HepG2 (cell line): Measurements from ENCODE around the gene NGF. TPM values are rescaled to one million over a fixed set of nuclear protein-coding genes. Genes with fewer than 3 reads are reported as not detected.

Experiments used
- ATAC-seq: fragments of 200-7000 bp; cut with Tn5 transposase; 3 replicates; pipeline ENCODE4 v1.9.1; 2020; ENCODE audit warnings: mild to moderate bottlenecking, moderate library complexity
- BruUV-seq: library from RNA; stranded (reverse); fragments of 400-500 nt; replicated peaks from 2 replicates; lab custom pipeline; 2021; lab: Mats Ljungman, UMichigan
- CTCF ChIA-PET: fragments of 300-600 bp; formaldehyde crosslinking; extraction: SDS; loops from one replicate; lab custom pipeline; 2021; ENCODE audit warnings: low total read pairs, inconsistent platforms, low intra/inter-chr PET ratio; lab: Yijun Ruan, JAX
- POLR2A ChIA-PET: fragments of 350-600 bp; sonication (Branson Sonifier 250); formaldehyde crosslinking; loops from one replicate; lab custom pipeline; 2020; ENCODE audit warnings: antibody characterized with exemption, inconsistent platforms; lab: Yijun Ruan, JAX
- DNase-seq: peaks from one replicate; pipeline ENCODE4 v3.0.0-alpha.2; 2015; ENCODE audit warnings: low spot score
- FAIRE-seq: peaks from 3 replicates; lab custom pipeline; 2011; peaks lifted over from hg19 to GRCh38; lab: Jason Lieb, UNC
- H2AFZ ChIP-seq: one replicate; pipeline ENCODE4 v1.6.1; 2011; ENCODE audit warnings: low read length, inconsistent platforms
- H3K27ac ChIP-seq: fragments of 300-600 bp; 3 replicates; pipeline ENCODE4 v1.8.0; 2011; ENCODE audit warnings: mixed run types, mild to moderate bottlenecking, mixed read lengths, low read length, inconsistent platforms; ENCODE audit not compliant: insufficient read depth; ENCODE audit errors: extremely low read length
- H3K27me3 ChIP-seq, 2 experiments: fragments of 200-600 bp in 1 of 2; 2 replicates in 1 of 2; 3 replicates in 1 of 2; pipeline versions ENCODE4 v1.6.0 to v1.8.0; 2011; ENCODE audit warnings: low read length in 2 of 2, mild to moderate bottlenecking in 2 of 2, moderate library complexity in 2 of 2, inconsistent platforms in 1 of 2; ENCODE audit not compliant: insufficient read depth in 2 of 2, control insufficient read depth in 1 of 2
- H3K36me3 ChIP-seq, 2 experiments: fragments of 200-600 bp in 1 of 2; replicated peaks in 1 of 2; 2 replicates in 1 of 2; 3 replicates in 1 of 2; pipeline versions ENCODE4 v1.5.1 to v1.8.0; 2011; ENCODE audit warnings: low read length in 2 of 2, inconsistent platforms in 1 of 2; ENCODE audit not compliant: insufficient read depth in 2 of 2, control insufficient read depth in 1 of 2
- H3K4me1 ChIP-seq: 2 replicates; pipeline ENCODE4 v1.5.1; 2012; ENCODE audit warnings: low read length, inconsistent platforms; ENCODE audit not compliant: insufficient read depth
- H3K4me2 ChIP-seq: 2 replicates; pipeline ENCODE4 v1.6.0; 2011; ENCODE audit warnings: low read depth, low read length, inconsistent platforms
- H3K4me3 ChIP-seq, 3 experiments: fragments of 200-600 bp in 1 of 3; sonication (generic), shearing (Covaris generic) in 1 of 3; replicated peaks in 1 of 3; 2 replicates each; pipeline ENCODE4 v1.5.1; 2011 to 2016; ENCODE audit warnings: low read length in 3 of 3, inconsistent platforms in 2 of 3, low read depth in 2 of 3, mild to moderate bottlenecking in 2 of 3, control low read depth in 1 of 3, mixed read lengths in 1 of 3; ENCODE audit not compliant: insufficient read depth in 1 of 3
- H3K79me2 ChIP-seq: one replicate; pipeline ENCODE4 v1.6.1; 2011; ENCODE audit warnings: low read length, inconsistent platforms; ENCODE audit not compliant: insufficient read depth
- H3K9ac ChIP-seq: 2 replicates; pipeline ENCODE4 v1.6.0; 2011; ENCODE audit warnings: mild to moderate bottlenecking, low read depth, low read length, inconsistent platforms; ENCODE audit not compliant: insufficient read depth
- H3K9me3 ChIP-seq: 2 replicates; pipeline ENCODE4 v1.5.1; 2012; ENCODE audit warnings: mild to moderate bottlenecking, low read length
- H4K20me1 ChIP-seq: 2 replicates; pipeline ENCODE4 v1.6.0; 2011; ENCODE audit warnings: inconsistent platforms, mild to moderate bottlenecking, low read length, moderate library complexity; ENCODE audit not compliant: insufficient read depth
- KLF13 ChIP-seq: sonication (generic); formaldehyde crosslinking; IDR thresholded peaks from 2 replicates; pipeline ENCODE4 v1.4.0; 2020; ENCODE audit warnings: mild to moderate bottlenecking, missing genetic modification reagents
- MAX ChIP-seq: IDR thresholded peaks from 2 replicates; pipeline ENCODE4 v1.6.1; 2012; ENCODE audit warnings: inconsistent platforms
- MBNL3 ChIP-seq: fragments of 250-450 bp; sonication (Bioruptor Pico); conservative IDR thresholded peaks from 2 replicates; pipeline ENCODE4 v1.8.0; 2022; ENCODE audit warnings: mild to moderate bottlenecking, inconsistent platforms
- MTF1 ChIP-seq: sonication (generic); formaldehyde crosslinking; IDR thresholded peaks from 2 replicates; pipeline ENCODE4 v1.5.0; 2020; ENCODE audit warnings: missing genetic modification reagents
- MYNN ChIP-seq: sonication (generic); formaldehyde crosslinking; IDR thresholded peaks from 2 replicates; pipeline ENCODE4 v1.4.0; 2020; ENCODE audit warnings: mild to moderate bottlenecking, low read depth, missing genetic modification reagents
- POLR2AphosphoS5 ChIP-seq: IDR thresholded peaks from 2 replicates; pipeline ENCODE4 v1.6.1; 2012; ENCODE audit warnings: low read depth, low read length
- PRMT3 ChIP-seq: sonication (generic); formaldehyde crosslinking; IDR thresholded peaks from 2 replicates; pipeline ENCODE4 v1.8.1; 2022; ENCODE audit warnings: low read depth, mild to moderate bottlenecking, moderate library complexity, missing genetic modification reagents, borderline replicate concordance
- SMAD1 ChIP-seq: sonication (generic); formaldehyde crosslinking; IDR thresholded peaks from 2 replicates; pipeline ENCODE4 v1.4.0; 2020; ENCODE audit warnings: missing genetic modification reagents, low read depth, mild to moderate bottlenecking, borderline replicate concordance
- SPEN ChIP-seq: sonication (generic); formaldehyde crosslinking; IDR thresholded peaks from 2 replicates; pipeline ENCODE4 v1.5.1; 2020; ENCODE audit warnings: low read depth, mild to moderate bottlenecking, missing genetic modification reagents
- THAP11 ChIP-seq: IDR thresholded peaks from 2 replicates; pipeline ENCODE4 v1.6.1; 2016; ENCODE audit warnings: missing biosample characterization, missing genetic modification reagents
- USF2 ChIP-seq, 2 experiments: sonication (generic) in 1 of 2; formaldehyde crosslinking in 1 of 2; IDR thresholded peaks; 2 replicates each; pipeline versions ENCODE4 v1.5.1 to v1.6.1; 2011 to 2020; ENCODE audit warnings: borderline replicate concordance in 1 of 2, low read depth in 1 of 2, low read length in 1 of 2, mild to moderate bottlenecking in 1 of 2, missing genetic modification reagents in 1 of 2, moderate library complexity in 1 of 2
- ZFP36L1 ChIP-seq: sonication (generic); formaldehyde crosslinking; IDR thresholded peaks from 2 replicates; pipeline ENCODE4 v1.8.0; 2022; ENCODE audit warnings: mild to moderate bottlenecking, missing genetic modification reagents, moderate library complexity
- ZNF234 ChIP-seq: sonication (generic); formaldehyde crosslinking; conservative IDR thresholded peaks from 2 replicates; pipeline ENCODE4 v1.5.1; 2020; ENCODE audit warnings: mild to moderate bottlenecking, missing genetic modification reagents
- ZNF326 ChIP-seq: sonication (generic); formaldehyde crosslinking; IDR thresholded peaks from 2 replicates; pipeline ENCODE4 v1.4.0; 2020; ENCODE audit warnings: missing genetic modification reagents, borderline replicate concordance
- ZNF329 ChIP-seq: sonication (generic); formaldehyde crosslinking; IDR thresholded peaks from 2 replicates; pipeline ENCODE4 v1.9.0; 2021; ENCODE audit warnings: low read depth, mild to moderate bottlenecking, missing genetic modification reagents
- ZNF629 ChIP-seq: sonication (generic); formaldehyde crosslinking; conservative IDR thresholded peaks from 2 replicates; pipeline ENCODE4 v1.5.0; 2020; ENCODE audit warnings: missing genetic modification reagents
- WGBS: methylation state at CpG from one replicate; pipeline ENCODE4 v1.1.6; 2017; ENCODE audit warnings: low lambda C conversion rate; 5-methylcytosine and 5-hydroxymethylcytosine counted together
- in situ Hi-C: cut with HindIII; loops from 2 replicates; pipeline ENCODE4 v1.10.0; 2017; ENCODE audit warnings: low pct_unique_long_range_greater_than_20kb; ENCODE audit not compliant: extremely low pct_ligation_motif_present
- intact Hi-C: fragments of 100-400 bp; cut with micrococcal nuclease; formaldehyde crosslinking; loops from one replicate; pipeline ENCODE4 v1.10.0; 2022; ENCODE audit not compliant: unreplicated experiment
- polyA plus RNA-seq, 8 experiments: library from polyadenylated mRNA; depleted of rRNA in 3 of 8; stranded (reverse) in 7 of 8; unstranded in 1 of 8; fragments of >200 nt; fragmentation: Illumina TruSeq in 4 of 8; extraction: Trizol in 4 of 8; gene quantifications; 2 replicates each; pipeline versions ENCODE4 v1.2.1 to v1.2.3, GENCODE V29; 2011 to 2016; ENCODE audit warnings: low read depth in 4 of 8, missing spikeins in 1 of 8, mixed read lengths in 1 of 8; ENCODE audit not compliant: insufficient read depth in 1 of 8
- total RNA-seq, 5 experiments: library from RNA; depleted of rRNA; stranded (reverse); fragments of >200 nt; fragmentation: Illumina TruSeq; extraction: Trizol; gene quantifications; 2 replicates each; pipeline ENCODE4 v1.2.3, GENCODE V29; 2016; ENCODE audit warnings: low read depth in 1 of 5
- TF ChIP-seq, protein P1 (sequence below): sonication (generic); formaldehyde crosslinking; IDR thresholded peaks from 2 replicates; pipeline ENCODE4 v1.5.0; 2020; ENCODE audit warnings: mild to moderate bottlenecking, missing genetic modification reagents

NGF gene
- total and polyA plus RNA-seq, 2 of the 13 experiments (the other 11 are each of a cell fraction or from before 2014, with no cell fraction given): not detected

DNA sequence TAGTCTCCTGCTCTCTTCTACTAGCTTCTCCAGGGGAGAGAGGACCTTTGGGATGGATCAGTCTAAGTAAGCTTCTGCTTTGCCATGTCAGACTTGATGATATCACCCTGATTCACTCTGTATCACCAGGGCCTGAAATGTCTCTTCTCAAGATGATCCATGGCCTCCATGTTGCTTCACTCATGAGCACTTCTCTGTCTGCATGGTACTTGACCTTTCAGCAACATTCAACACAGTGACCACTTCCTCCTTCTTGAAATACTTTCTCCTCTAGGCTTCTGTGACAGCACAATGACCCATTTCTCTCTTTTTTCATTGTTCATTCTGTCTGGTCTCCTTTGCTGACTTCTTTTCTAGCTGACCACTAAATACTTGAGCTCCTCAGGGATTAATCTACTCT lies 35.3 kb upstream of the NGF start (continued):
- TF ChIP-seq USF2 (IDR thresholded peaks at IDR 0.05; ENCODE audit: low read depth, low read length) (no peak), USF2 (CRISPR knock-in tag; IDR thresholded peaks at IDR 0.05; ENCODE audit: borderline replicate concordance) (no peak), SPEN (no peak)
- TF ChIP-seq, all 625 proteins: peak for 0

- no peaks in the 10 kb centered on the region for H4K20me1 ChIP-seq
- no peak for FAIRE-seq
- TF ChIP-seq THAP11: no peak
- TF ChIP-seq SMAD1: no peak
- no peak for TF ChIP-seq PRMT3
- no peak for TF ChIP-seq POLR2AphosphoS5
- TF ChIP-seq, protein P1, sequence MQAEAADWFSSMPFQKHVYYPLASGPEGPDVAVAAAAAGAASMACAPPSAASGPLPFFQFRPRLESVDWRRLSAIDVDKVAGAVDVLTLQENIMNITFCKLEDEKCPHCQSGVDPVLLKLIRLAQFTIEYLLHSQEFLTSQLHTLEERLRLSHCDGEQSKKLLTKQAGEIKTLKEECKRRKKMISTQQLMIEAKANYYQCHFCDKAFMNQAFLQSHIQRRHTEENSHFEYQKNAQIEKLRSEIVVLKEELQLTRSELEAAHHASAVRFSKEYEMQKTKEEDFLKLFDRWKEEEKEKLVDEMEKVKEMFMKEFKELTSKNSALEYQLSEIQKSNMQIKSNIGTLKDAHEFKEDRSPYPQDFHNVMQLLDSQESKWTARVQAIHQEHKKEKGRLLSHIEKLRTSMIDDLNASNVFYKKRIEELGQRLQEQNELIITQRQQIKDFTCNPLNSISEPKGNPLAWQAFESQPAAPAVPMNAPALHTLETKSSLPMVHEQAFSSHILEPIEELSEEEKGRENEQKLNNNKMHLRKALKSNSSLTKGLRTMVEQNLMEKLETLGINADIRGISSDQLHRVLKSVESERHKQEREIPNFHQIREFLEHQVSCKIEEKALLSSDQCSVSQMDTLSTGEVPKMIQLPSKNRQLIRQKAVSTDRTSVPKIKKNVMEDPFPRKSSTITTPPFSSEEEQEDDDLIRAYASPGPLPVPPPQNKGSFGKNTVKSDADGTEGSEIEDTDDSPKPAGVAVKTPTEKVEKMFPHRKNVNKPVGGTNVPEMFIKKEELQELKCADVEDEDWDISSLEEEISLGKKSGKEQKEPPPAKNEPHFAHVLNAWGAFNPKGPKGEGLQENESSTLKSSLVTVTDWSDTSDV (CRISPR knock-in tag): no peak
- no peak for TF ChIP-seq ZNF326 (CRISPR knock-in tag)
- no peak for TF ChIP-seq ZNF629 (CRISPR knock-in tag)
- TF ChIP-seq MYNN (CRISPR knock-in tag): no peak
- TF ChIP-seq MAX: no peak
- TF ChIP-seq ZNF234 (CRISPR knock-in tag): no peak
- TF ChIP-seq ZNF329 (CRISPR knock-in tag): no peak
- no peak for TF ChIP-seq MBNL3 (CRISPR knock-in tag)
- TF ChIP-seq ZFP36L1 (CRISPR knock-in tag): no peak
- no peak for TF ChIP-seq MTF1
- no peak for TF ChIP-seq KLF13
These were observed 27.7 kb upstream of the NGF start for GRCh38 chr1:115365738-115366137.

More at GRCh38 chr1:115365738-115366137, 27.7 kb upstream of the NGF start:
- ATAC-seq: no peak
- H3K9ac ChIP-seq: no peak overlapping the region
- no peaks in the 10 kb centered on the region for H3K4me1 ChIP-seq
- no peak overlapping the region for H2AFZ ChIP-seq
- DNase-seq: no peak
- H3K9me3 ChIP-seq: peaks cover 8% of the 10 kb centered on the region; the same call in 1 of the 2 replicates
- H3K4me2 ChIP-seq: no peak overlapping the region
- no peaks in the 10 kb centered on the region for H3K27me3 ChIP-seq
- H3K27ac ChIP-seq: no peak overlapping the region
- no peaks in the 10 kb centered on the region for H3K79me2 ChIP-seq
- 29% methylated on average over 4 of the region's 5 CpGs for WGBS
- H3K4me3 ChIP-seq: no peak overlapping the region
- POLR2A ChIA-PET: no interaction called here
- intact Hi-C loops (no loop called here), in situ Hi-C loops (no loop called here)
- no peaks in the 10 kb centered on the region for H3K36me3 ChIP-seq
- CTCF ChIA-PET: no interaction called here
- BruUV-seq: no TSS peak
